Upper lobe of right lung (tissue), 1 donor: Measurements from ENCODE around the gene CD300LB. TPM values are rescaled to one million over a fixed set of nuclear protein-coding genes. Genes with fewer than 3 reads are reported as not detected.
"Not testable (repeated sequence)": the region's sequence is repeated elsewhere in the genome, so short reads cannot be mapped to it uniquely, and the experiment has no call there.

ENCODE experiments used
- ATAC-seq: fragments of 200-7000 bp; cut with Tn5 transposase; one replicate; pipeline ENCODE4 v1.9.1; 2020; ENCODE audit warnings: mild to moderate bottlenecking, moderate library complexity
- DNase-seq: peaks from one replicate; pipeline ENCODE4 v3.0.0-alpha.2; 2020
- H3K27ac ChIP-seq: fragments of 200-600 bp; one replicate; pipeline ENCODE4 v1.8.0; 2022
- H3K27me3 ChIP-seq: fragments of 200-600 bp; one replicate; pipeline ENCODE4 v1.8.0; 2022; ENCODE audit warnings: mild to moderate bottlenecking
- H3K36me3 ChIP-seq: fragments of 200-600 bp; one replicate; pipeline ENCODE4 v1.8.0; 2022
- H3K4me1 ChIP-seq: fragments of 200-600 bp; one replicate; pipeline ENCODE4 v1.8.0; 2022
- H3K4me3 ChIP-seq: fragments of 200-600 bp; one replicate; pipeline ENCODE4 v1.8.0; 2022; ENCODE audit warnings: mild to moderate bottlenecking
- H3K9me3 ChIP-seq: fragments of 200-600 bp; one replicate; pipeline ENCODE4 v1.8.0; 2022
- CTCF ChIP-seq: fragments of 200-600 bp; IDR thresholded peaks from one replicate; pipeline ENCODE4 v1.8.0; 2022; ENCODE audit warnings: antibody characterized with exemption
- intact Hi-C: fragments of 100-400 bp; cut with DNase I; formaldehyde crosslinking; loops from one replicate; pipeline ENCODE4 v1.11.0; 2022
- long read RNA-seq: library from polyadenylated mRNA; unstranded; transcript quantifications from one replicate; pipeline ENCODE4 v2.0.0, GENCODE V29; 2021
- total RNA-seq: library from RNA; stranded (reverse); fragmentation: NEBNext Ultra II Directional; extraction: Animal tissue kit (Norgen Biotek cat#: 25700); gene quantifications from one replicate; pipeline ENCODE4 v1.2.1, GENCODE V29; 2021
- donor health status: DM: no; HTN: yes; CAD: no; lungs with severe emphysema.

CD300LB gene
- 1.3 TPM for total RNA-seq
- long read RNA-seq, result 0 reads

DNA sequence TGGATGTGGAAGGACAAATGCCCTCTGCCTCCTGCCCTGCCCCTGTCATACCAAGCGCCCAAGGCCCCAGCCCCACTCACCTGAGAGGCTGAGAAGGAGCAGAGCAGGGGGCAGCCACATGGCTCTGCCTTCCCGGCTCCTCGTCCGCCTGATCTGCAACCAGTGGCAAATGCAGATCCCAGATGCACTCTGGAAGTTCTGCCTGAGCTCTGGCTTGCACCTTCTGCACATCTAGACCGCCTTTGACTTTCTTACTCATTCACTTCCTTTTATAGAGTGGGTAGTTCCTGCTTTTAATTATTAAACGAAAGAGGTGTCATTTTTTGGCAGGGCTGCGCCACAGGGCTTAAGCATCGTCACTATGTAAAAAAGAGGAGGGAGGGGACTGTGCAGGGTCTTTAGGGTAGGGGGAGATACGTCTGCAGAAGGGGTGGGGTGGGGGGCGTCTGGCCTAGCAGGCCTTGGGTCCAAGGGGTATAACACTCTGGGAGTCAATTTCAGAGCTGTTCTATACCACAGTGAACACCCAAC lies at the start of gene CD300LB:
Gene CD300LB, minus strand, starts transcription at position 245 of the 531 bp plus-strand sequence. Its CDS starts 125 bp downstream, at position 120.
- Histone ChIP-seq H3K4me3 (peak within 1 kb of the TSS; percentile 36), H3K27ac (peak within 1 kb of the TSS; percentile 8), H3K9me3 (no peaks in the 10 kb centered on the region), H3K4me1 (no peaks in the 10 kb centered on the region), H3K36me3 (no peaks in the 10 kb centered on the region), H3K27me3 (peaks cover 6% of the 10 kb centered on the region)
- ATAC-seq (peak; percentile 14), DNase-seq (no peak)
- intact Hi-C loops, result no loop called here
- no peak for TF ChIP-seq CTCF

DNA sequence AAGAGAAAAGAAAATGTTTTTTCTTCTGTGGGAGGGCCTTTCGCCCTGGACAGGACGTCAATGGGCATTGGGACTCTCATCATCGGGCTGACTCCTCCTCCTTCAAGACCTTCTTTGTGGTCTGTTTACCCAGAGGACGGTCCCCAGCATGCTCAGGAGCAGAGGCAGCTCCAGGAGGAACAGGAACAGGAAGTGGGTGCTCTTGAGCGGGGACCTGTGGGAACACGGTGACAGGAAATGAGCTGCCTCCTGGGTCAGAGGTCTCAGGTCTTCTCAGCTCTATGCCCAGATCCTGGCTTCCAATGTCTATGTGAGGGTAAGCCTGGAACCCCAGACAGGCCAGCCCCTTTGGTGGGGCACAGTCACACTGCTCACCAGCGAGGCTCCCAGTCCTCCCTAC lies 48.6 kb upstream of the CD300LB start:
- ATAC-seq (peak; percentile 63), DNase-seq (no peak)
- intact Hi-C loops, result no loop called here
- no peak for TF ChIP-seq CTCF
- no peaks in the 10 kb centered on the region for H3K36me3 ChIP-seq
- no peaks in the 10 kb centered on the region for H3K9me3 ChIP-seq
- H3K27me3 ChIP-seq, result no peaks in the 10 kb centered on the region
- H3K4me1 ChIP-seq, result no peaks in the 10 kb centered on the region
- H3K27ac ChIP-seq, result no peak overlapping the region
- no peak overlapping the region for H3K4me3 ChIP-seq

DNA sequence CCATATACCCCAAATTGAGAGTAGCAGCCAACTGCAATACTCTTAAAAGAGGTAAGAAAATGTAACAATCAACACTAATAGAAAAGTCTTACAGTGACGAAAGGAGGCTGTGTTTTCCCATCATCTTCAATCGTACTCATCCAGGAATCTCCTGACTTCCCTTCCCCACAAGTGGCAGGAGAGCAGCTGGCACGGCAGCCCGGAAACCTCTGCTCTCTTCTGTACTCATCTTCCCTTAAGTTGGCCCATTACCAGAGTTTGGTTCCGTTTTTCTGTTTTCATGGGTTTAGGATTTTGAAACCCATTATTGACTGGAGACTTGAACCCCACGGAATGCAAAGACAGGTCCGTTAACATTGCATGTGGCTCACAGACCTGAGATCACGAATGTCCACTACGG lies 47.7 kb upstream of the CD300LB start:
- Histone ChIP-seq H3K4me1 (no peaks in the 10 kb centered on the region), H3K9me3 (no peaks in the 10 kb centered on the region), H3K27ac (no peak overlapping the region), H3K36me3 (no peaks in the 10 kb centered on the region), H3K4me3 (no peak overlapping the region), H3K27me3 (no peaks in the 10 kb centered on the region)
- intact Hi-C loops, result no loop called here
- DNase-seq, result no peak
- no peak for TF ChIP-seq CTCF
- no peak for ATAC-seq

- Histone ChIP-seq H3K27me3 (no peaks in the 10 kb centered on the region), H3K4me1 (no peaks in the 10 kb centered on the region), H3K27ac (no peak overlapping the region), H3K36me3 (no peaks in the 10 kb centered on the region), H3K4me3 (no peak overlapping the region), H3K9me3 (no peaks in the 10 kb centered on the region)
- DNase-seq (no peak), ATAC-seq (no peak)
- intact Hi-C loops, result no loop called here
- no peak for TF ChIP-seq CTCF
Measured at GRCh38 chr17:74574489-74575142, 43.3 kb upstream of the CD300LB start.

DNA sequence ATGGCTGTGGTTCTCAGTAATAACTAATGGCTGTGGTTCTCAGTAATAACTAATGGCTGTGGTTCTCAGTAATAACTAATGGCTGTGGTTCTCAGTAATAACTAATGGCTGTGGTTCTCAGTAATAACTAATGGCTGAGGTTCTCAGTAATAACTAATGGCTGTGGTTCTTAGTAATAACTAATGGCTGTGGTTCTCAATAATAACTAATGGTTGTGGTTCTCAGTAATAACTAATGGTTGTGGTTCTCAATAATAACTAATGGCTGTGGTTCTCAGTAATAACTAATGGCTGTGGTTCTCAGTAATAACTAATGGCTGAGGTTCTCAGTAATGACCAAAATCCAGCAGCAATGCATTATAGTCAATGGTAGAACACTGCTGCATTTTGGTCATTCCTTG lies 42.4 kb upstream of the CD300LB start:
- H3K27ac ChIP-seq, H3K4me1 ChIP-seq, H3K9me3 ChIP-seq, H3K36me3 ChIP-seq, H3K4me3 ChIP-seq, DNase-seq, ATAC-seq, intact Hi-C loops, H3K27me3 ChIP-seq: not testable (repeated sequence)

DNA sequence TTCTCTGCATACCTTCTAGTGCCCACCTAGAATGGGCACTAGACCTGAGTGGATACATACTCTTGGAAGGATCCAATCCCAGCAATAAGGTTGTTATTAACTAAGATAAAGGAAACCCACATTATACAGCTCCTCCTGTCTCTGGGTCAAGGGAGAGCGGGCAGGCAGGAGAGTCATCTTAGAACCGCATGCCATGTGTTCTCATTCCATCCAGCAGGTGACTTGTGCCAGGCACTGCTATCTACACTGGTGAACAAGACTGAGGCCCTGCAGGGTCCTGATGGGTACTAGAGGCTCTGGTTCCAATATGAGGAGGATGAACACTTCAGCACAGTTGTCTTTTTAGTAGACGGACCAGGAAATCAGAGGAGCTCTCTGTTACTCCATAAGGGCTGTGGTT lies 41.9 kb upstream of the CD300LB start:
- DNase-seq (no peak), ATAC-seq (no peak)
- TF ChIP-seq CTCF, result no peak
- H3K36me3 ChIP-seq, result no peaks in the 10 kb centered on the region
- no peak overlapping the region for H3K4me3 ChIP-seq
- H3K27me3 ChIP-seq, result no peaks in the 10 kb centered on the region
- peaks cover under 1% of the 10 kb centered on the region for H3K4me1 ChIP-seq
- intact Hi-C loops, result no loop called here
- H3K27ac ChIP-seq, result no peak overlapping the region
- no peaks in the 10 kb centered on the region for H3K9me3 ChIP-seq
